Spleen (tissue), 7 donors: ENCODE data around the gene PTPRU.

Experiments
- POLR2A ChIP-seq, 3 donors: fragments of 450-650 bp; IDR thresholded peaks; one replicate each; pipeline ENCODE4 v1.5.1; 2017; ENCODE audit warnings: antibody characterized with exemption in 3 of 3, mild to moderate bottlenecking in 1 of 3
- POLR2AphosphoS5 ChIP-seq, 3 donors: sonication (generic); formaldehyde crosslinking; IDR thresholded peaks; one replicate each; pipeline ENCODE4 v1.5.1; 2017; ENCODE audit warnings: antibody characterized with exemption in 3 of 3
- TF ChIP-seq, protein P1 (sequence below), 11 experiments: fragments of 200-600 bp in 7 of 11; fragments of 450-650 bp in 4 of 11; sonication (generic) in 4 of 11; IDR thresholded peaks in 8 of 11; conservative IDR thresholded peaks in 3 of 11; 1 replicate in 7 of 11; 2 replicates in 4 of 11; pipeline versions ENCODE4 v1.4.0 to v1.8.0; 2016 to 2021; ENCODE audit warnings: antibody characterized with exemption in 11 of 11, inconsistent platforms in 4 of 11, mild to moderate bottlenecking in 1 of 11
- donor health status: DM: no; HTN: no; CAD: no; lungs with moderate emphysema.
- donor health status: DM: no; HTN: no; CAD: no.
- donor health status: DM: no; HTN: no; CAD: no.

- TF ChIP-seq, protein P1, sequence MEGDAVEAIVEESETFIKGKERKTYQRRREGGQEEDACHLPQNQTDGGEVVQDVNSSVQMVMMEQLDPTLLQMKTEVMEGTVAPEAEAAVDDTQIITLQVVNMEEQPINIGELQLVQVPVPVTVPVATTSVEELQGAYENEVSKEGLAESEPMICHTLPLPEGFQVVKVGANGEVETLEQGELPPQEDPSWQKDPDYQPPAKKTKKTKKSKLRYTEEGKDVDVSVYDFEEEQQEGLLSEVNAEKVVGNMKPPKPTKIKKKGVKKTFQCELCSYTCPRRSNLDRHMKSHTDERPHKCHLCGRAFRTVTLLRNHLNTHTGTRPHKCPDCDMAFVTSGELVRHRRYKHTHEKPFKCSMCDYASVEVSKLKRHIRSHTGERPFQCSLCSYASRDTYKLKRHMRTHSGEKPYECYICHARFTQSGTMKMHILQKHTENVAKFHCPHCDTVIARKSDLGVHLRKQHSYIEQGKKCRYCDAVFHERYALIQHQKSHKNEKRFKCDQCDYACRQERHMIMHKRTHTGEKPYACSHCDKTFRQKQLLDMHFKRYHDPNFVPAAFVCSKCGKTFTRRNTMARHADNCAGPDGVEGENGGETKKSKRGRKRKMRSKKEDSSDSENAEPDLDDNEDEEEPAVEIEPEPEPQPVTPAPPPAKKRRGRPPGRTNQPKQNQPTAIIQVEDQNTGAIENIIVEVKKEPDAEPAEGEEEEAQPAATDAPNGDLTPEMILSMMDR (IDR thresholded peaks at IDR 0.05 in 8 of 11, conservative IDR thresholded peaks at IDR 0.05 in 3 of 11) = no peak
- no peak for TF ChIP-seq POLR2A (IDR thresholded peaks at IDR 0.05)
- no peak for TF ChIP-seq POLR2AphosphoS5 (IDR thresholded peaks at IDR 0.05)
Observed at GRCh38 chr1:29233693-29234092, 2.6 kb upstream of the PTPRU start.
